Keratinocyte (primary cell): Measurements from ENCODE around the gene MDGA2.

Experiments
- EZH2 ChIP-seq: IDR thresholded peaks from one replicate; pipeline ENCODE4 v1.6.1; 2012; ENCODE audit warnings: inconsistent platforms, mild to moderate bottlenecking, low read length, moderate library complexity
- TF ChIP-seq, protein P1 (sequence below), 3 experiments: IDR thresholded peaks in 1 of 3; conservative IDR thresholded peaks in 1 of 3; optimal IDR thresholded peaks in 1 of 3; 2 replicates in 2 of 3; 3 replicates in 1 of 3; pipeline versions ENCODE3 to v1.5.1; 2011; ENCODE audit warnings: low read length in 3 of 3, mild to moderate bottlenecking in 3 of 3, moderate library complexity in 2 of 3, control low read depth in 1 of 3, inconsistent platforms in 1 of 3; ENCODE audit not compliant: insufficient read depth in 2 of 3; ENCODE audit errors: extremely low read depth in 1 of 3

DNA sequence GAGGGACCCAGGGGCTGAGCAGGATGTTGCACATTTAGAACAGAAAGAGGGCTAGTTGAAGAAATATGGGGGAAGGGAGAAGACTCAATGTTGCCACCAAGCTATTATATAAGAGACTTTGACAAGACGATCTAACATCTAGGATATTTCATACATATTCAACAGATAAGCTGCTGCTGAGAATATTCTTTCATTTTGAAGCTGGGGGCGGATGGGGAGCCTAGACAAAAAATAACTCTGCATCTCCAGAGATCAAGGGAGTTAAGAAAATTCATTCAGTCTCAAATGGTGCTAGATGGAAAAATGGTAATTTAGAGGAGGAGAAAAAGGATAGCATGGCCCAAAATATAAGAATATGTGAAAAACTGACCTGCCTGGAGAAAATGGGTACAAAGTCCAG, 415.6 kb downstream of the MDGA2 start:
- TF ChIP-seq, protein P1, sequence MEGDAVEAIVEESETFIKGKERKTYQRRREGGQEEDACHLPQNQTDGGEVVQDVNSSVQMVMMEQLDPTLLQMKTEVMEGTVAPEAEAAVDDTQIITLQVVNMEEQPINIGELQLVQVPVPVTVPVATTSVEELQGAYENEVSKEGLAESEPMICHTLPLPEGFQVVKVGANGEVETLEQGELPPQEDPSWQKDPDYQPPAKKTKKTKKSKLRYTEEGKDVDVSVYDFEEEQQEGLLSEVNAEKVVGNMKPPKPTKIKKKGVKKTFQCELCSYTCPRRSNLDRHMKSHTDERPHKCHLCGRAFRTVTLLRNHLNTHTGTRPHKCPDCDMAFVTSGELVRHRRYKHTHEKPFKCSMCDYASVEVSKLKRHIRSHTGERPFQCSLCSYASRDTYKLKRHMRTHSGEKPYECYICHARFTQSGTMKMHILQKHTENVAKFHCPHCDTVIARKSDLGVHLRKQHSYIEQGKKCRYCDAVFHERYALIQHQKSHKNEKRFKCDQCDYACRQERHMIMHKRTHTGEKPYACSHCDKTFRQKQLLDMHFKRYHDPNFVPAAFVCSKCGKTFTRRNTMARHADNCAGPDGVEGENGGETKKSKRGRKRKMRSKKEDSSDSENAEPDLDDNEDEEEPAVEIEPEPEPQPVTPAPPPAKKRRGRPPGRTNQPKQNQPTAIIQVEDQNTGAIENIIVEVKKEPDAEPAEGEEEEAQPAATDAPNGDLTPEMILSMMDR (optimal IDR thresholded peaks at IDR 0.05 in 1 of 3, IDR thresholded peaks at IDR 0.05 in 1 of 3, conservative IDR thresholded peaks at IDR 0.05 in 1 of 3; ENCODE audit: extremely low read depth in 1 of 3, insufficient read depth in 2 of 3, low read length in 3 of 3): no peak
- no peak for TF ChIP-seq EZH2
